ENCODE results near the gene TRIM10. TPM values are rescaled to one million over a fixed set of nuclear protein-coding genes. Genes with fewer than 3 reads are reported as not detected.

TRIM10 gene
- not detected in 2 replicates for total RNA-seq

GRCh38 chr6:30160785-30161531, at the start of gene TRIM10:
Gene TRIM10 (minus strand): TSS chr6:30161211. CDS start chr6:30160858, 353 bp downstream.
- no peak for DNase-seq (ENCODE audit: low read depth in 2 of 2)

- peak in 1 of 2 donors; percentile 29 for DNase-seq (ENCODE audit: low read depth in 2 of 2)
Observed at GRCh38 chr6:30207619-30208295, 46.7 kb upstream of the TRIM10 start.

- DNase-seq (ENCODE audit: low read depth in 2 of 2) = peak in 1 of 2 donors; percentile 6
Observed at GRCh38 chr6:30206799-30207618, 46.0 kb upstream of the TRIM10 start.

GRCh38 chr6:30206152-30206551, 45.1 kb upstream of the TRIM10 start:
- DNase-seq (ENCODE audit: low read depth in 2 of 2) = no peak

GRCh38 chr6:30204116-30204515, 43.1 kb upstream of the TRIM10 start:
- DNase-seq (ENCODE audit: low read depth in 2 of 2) = no peak

- no peak for DNase-seq (ENCODE audit: low read depth in 2 of 2)
Observed at GRCh38 chr6:30202366-30202765, 41.4 kb upstream of the TRIM10 start.

GRCh38 chr6:30200551-30201281, 39.7 kb upstream of the TRIM10 start:
- no peak for DNase-seq (ENCODE audit: low read depth in 2 of 2)

- DNase-seq (ENCODE audit: low read depth in 2 of 2) = no peak
Observed at GRCh38 chr6:30198166-30199084, 37.4 kb upstream of the TRIM10 start.

GRCh38 chr6:30196376-30196775, 35.4 kb upstream of the TRIM10 start:
- DNase-seq (ENCODE audit: low read depth in 2 of 2) = no peak

- DNase-seq (ENCODE audit: low read depth in 2 of 2) = no peak
Observed at GRCh38 chr6:30195951-30196350, 34.9 kb upstream of the TRIM10 start.

- no peak for DNase-seq (ENCODE audit: low read depth in 2 of 2)
Observed at GRCh38 chr6:30194797-30195690, 34.0 kb upstream of the TRIM10 start.

GRCh38 chr6:30192076-30192475, 31.1 kb upstream of the TRIM10 start:
- DNase-seq (ENCODE audit: low read depth in 2 of 2) = no peak

GRCh38 chr6:30188541-30188940, 27.5 kb upstream of the TRIM10 start:
- no peak for DNase-seq (ENCODE audit: low read depth in 2 of 2)

GRCh38 chr6:30185846-30186484, 25.0 kb upstream of the TRIM10 start:
- DNase-seq (ENCODE audit: low read depth in 2 of 2) = no peak

GRCh38 chr6:30184417-30185031, 23.5 kb upstream of the TRIM10 start:
- no peak for DNase-seq (ENCODE audit: low read depth in 2 of 2)

GRCh38 chr6:30180145-30180544, 19.1 kb upstream of the TRIM10 start:
- no peak for DNase-seq (ENCODE audit: low read depth in 2 of 2)

- DNase-seq (ENCODE audit: low read depth in 2 of 2) = no peak
Observed at GRCh38 chr6:30178837-30179236, 17.8 kb upstream of the TRIM10 start.

- DNase-seq (ENCODE audit: low read depth in 2 of 2) = no peak
Observed at GRCh38 chr6:30175765-30176164, 14.8 kb upstream of the TRIM10 start.
